T-helper 1 cell (primary cell): Measurements from ENCODE around the gene PLA2G2E.
"Not testable (repeated sequence)": the region's sequence is repeated elsewhere in the genome, so short reads cannot be mapped to it uniquely, and the experiment has no call there.

Source experiments
- DNase-seq, 5 donors: peaks; one replicate each; pipeline ENCODE4 v3.0.0-alpha.2; 2012 to 2020

The PLA2G2E gene

GRCh38 chr1:19882111-19883071 is 41.0 kb downstream of the PLA2G2E start, which contains the start of gene OTUD3:
Gene OTUD3 (plus strand): TSS chr1:19882395. CDS start chr1:19882514, 119 bp downstream.
- peak; percentile 92 to 97 (median 94) for DNase-seq

- not testable (repeated sequence) for DNase-seq
These were observed 42.6 kb downstream of the PLA2G2E start for GRCh38 chr1:19880841-19881240.

GRCh38 chr1:19879661-19880060 is 43.8 kb downstream of the PLA2G2E start:
- no peak for DNase-seq

GRCh38 chr1:19879227-19879626 is 44.2 kb downstream of the PLA2G2E start:
- no peak for DNase-seq

GRCh38 chr1:19878637-19878985 is 44.8 kb downstream of the PLA2G2E start:
- DNase-seq: no peak

- no peak for DNase-seq
These were observed 45.4 kb downstream of the PLA2G2E start for GRCh38 chr1:19877821-19878636.

GRCh38 chr1:19877181-19877750 is 46.2 kb downstream of the PLA2G2E start:
- DNase-seq: no peak

- no peak for DNase-seq
These were observed 51.2 kb downstream of the PLA2G2E start for GRCh38 chr1:19872190-19872589.
